Colonic mucosa (tissue), 4 donors: ENCODE results near the gene SLC35C1. TPM values are rescaled to one million over a fixed set of nuclear protein-coding genes. Genes with fewer than 3 reads are reported as not detected.

Experiments
- DNase-seq: peaks from one replicate; pipeline ENCODE4 v3.0.0-alpha.2; 2020
- H3K27ac ChIP-seq: fragments of 200-600 bp; one replicate; pipeline ENCODE4 v1.8.0; 2021
- H3K27me3 ChIP-seq: fragments of 200-600 bp; one replicate; pipeline ENCODE4 v1.8.0; 2021
- H3K36me3 ChIP-seq: fragments of 200-600 bp; one replicate; pipeline ENCODE4 v1.8.0; 2021
- H3K4me1 ChIP-seq: fragments of 200-600 bp; one replicate; pipeline ENCODE4 v1.8.0; 2021; ENCODE audit warnings: mild to moderate bottlenecking
- H3K4me3 ChIP-seq: fragments of 200-600 bp; one replicate; pipeline ENCODE4 v1.8.0; 2021
- H3K9ac ChIP-seq, 2 donors: one replicate each; pipeline ENCODE4 v1.7.0; 2013; ENCODE audit warnings: control low read depth in 2 of 2, low read depth in 2 of 2, low read length in 2 of 2
- H3K9me3 ChIP-seq: fragments of 200-600 bp; one replicate; pipeline ENCODE4 v1.8.0; 2021
- intact Hi-C: fragments of 100-400 bp; cut with DNase I; formaldehyde crosslinking; loops from one replicate; pipeline ENCODE4 v1.14.1; 2022
- total RNA-seq, 2 donors: library from RNA; stranded (reverse); fragmentation: NEBNext Ultra II Directional in 1 of 2; extraction: Animal tissue kit (Norgen Biotek cat#: 25700) in 1 of 2; gene quantifications; one replicate each; pipeline ENCODE4 v1.2.1, GENCODE V29; 2021
- TF ChIP-seq, protein P1 (sequence below): fragments of 200-600 bp; IDR thresholded peaks from one replicate; pipeline ENCODE4 v1.8.0; 2022; ENCODE audit warnings: antibody characterized with exemption, mild to moderate bottlenecking
- donor health status: healthy.
- donor health status: DM: no; HTN: no; CAD: no.
- donor health status: DM: no; HTN: no; CAD: no.

SLC35C1 gene
- total RNA-seq, 2 donors from 2014 or later = 37.5 to 45.2 TPM

DNA sequence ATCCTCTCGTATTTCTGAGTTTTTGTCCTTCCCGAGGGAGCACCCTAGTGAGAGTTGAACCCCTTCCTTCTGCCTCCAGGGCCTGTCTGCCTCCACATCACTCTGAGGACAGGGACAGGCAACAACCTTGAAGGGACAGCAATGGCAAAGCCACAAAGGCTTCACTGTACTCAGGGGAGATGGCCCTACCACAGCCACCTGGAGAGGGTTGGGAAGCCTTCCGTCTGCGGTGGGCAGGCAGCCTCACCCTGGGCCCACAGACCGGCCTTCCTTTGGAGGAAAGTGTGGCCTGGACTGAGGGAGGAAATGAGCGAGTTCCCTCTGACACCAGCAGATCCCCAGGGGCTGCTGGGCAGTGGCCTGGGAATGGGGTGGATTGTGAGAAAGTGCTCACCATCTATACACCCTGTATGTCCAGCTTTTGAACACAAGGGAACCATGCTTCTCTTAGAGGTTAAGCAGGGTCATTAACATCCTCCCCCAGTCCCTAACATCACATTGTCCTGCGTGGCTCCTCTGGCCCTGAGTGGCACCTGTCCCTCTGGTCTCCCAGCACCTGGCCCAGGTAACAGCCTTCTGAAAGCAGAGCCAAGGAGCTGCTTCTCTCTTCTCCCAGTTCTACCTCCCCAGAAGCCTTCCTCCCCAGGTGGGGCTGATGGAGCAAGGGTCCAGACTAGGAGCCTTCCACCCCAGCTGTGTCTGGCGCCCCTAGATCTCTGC is 6.8 kb downstream of the SLC35C1 start:
- TF ChIP-seq, protein P1, sequence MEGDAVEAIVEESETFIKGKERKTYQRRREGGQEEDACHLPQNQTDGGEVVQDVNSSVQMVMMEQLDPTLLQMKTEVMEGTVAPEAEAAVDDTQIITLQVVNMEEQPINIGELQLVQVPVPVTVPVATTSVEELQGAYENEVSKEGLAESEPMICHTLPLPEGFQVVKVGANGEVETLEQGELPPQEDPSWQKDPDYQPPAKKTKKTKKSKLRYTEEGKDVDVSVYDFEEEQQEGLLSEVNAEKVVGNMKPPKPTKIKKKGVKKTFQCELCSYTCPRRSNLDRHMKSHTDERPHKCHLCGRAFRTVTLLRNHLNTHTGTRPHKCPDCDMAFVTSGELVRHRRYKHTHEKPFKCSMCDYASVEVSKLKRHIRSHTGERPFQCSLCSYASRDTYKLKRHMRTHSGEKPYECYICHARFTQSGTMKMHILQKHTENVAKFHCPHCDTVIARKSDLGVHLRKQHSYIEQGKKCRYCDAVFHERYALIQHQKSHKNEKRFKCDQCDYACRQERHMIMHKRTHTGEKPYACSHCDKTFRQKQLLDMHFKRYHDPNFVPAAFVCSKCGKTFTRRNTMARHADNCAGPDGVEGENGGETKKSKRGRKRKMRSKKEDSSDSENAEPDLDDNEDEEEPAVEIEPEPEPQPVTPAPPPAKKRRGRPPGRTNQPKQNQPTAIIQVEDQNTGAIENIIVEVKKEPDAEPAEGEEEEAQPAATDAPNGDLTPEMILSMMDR = no peak
- no peak overlapping the region for H3K27ac ChIP-seq
- no peak overlapping the region for H3K9ac ChIP-seq
- H3K27me3 ChIP-seq = no peaks in the 10 kb centered on the region
- no peak overlapping the region for H3K4me3 ChIP-seq
- intact Hi-C loops = no loop called here
- H3K4me1 ChIP-seq = no peaks in the 10 kb centered on the region
- no peaks in the 10 kb centered on the region for H3K36me3 ChIP-seq
- H3K9me3 ChIP-seq = no peaks in the 10 kb centered on the region
- no peak for DNase-seq

DNA sequence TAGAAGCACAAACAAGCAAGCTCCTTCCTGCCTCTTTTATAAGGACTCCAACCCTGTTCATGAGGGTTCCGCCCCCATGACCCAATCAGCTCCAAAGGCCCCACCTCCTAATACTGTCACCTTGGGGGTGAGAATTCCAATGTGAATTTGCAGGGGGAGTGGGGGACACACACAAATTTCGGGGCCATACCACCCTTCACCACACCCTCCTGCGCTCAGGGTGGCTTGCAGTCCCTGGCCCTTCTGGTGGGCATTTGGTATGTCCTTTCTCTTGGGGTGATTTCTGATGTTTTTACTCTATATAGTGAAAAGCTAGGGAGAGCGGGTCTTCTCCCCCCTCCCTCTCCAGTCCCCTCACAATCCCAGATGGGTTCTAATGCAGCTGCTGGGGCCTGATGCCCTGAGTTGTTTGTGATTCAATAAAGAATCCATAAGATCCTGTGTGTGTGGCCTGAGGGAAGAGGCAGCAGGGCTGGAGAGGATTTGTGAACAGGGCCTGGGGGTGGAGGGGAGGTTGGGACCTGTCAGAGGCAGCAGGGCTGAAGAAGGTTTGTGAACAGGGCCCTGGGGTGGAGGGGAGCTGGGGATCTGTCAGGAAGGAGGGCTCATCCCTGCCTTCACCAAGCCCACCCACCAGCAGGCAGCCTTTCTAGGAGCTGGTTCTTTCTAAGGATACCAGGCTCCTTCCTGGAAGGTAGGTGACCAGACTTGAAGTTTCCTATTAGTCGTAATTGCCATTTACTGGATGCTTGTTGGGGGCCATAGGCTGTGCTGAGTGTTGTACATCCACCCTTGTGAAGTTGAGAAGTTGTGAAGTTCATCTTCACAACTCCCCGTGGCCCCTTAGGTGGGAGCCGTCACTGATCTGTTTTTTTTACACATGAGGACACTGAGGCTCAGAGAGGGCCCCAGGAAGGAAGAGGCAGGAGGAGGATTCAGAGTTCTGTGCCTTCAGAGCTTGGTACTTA is 7.9 kb downstream of the SLC35C1 start:
- DNase-seq = no peak
- Histone ChIP-seq H3K27ac (no peak overlapping the region), H3K27me3 (no peaks in the 10 kb centered on the region), H3K9ac (no peak overlapping the region), H3K4me1 (no peaks in the 10 kb centered on the region), H3K4me3 (no peak overlapping the region), H3K36me3 (no peaks in the 10 kb centered on the region), H3K9me3 (no peaks in the 10 kb centered on the region)
- TF ChIP-seq, protein P1 = no peak
- intact Hi-C loops = no loop called here

DNA sequence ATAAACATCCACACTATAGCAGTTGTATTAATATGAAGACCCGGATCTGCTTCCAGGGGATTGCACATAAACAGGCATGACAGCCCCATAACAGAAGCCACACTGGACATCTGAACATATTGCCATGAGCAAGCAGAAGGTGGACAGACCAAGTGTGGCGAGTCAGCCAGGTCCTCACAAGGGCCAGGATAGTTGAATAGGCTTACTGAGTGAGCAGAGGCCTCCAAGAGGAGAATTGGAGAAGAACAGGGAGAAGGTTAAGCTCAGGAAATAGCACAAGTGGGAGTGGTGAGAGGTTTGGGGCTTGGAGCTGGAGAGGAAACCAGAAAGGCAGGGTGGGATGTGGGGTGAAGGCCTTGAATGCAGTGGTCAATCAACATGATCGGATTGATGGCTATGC is 10.8 kb downstream of the SLC35C1 start:
- Histone ChIP-seq H3K36me3 (no peaks in the 10 kb centered on the region), H3K27me3 (no peaks in the 10 kb centered on the region), H3K4me1 (no peaks in the 10 kb centered on the region), H3K27ac (no peak overlapping the region), H3K9me3 (no peaks in the 10 kb centered on the region), H3K9ac (no peak overlapping the region), H3K4me3 (no peak overlapping the region)
- TF ChIP-seq, protein P1 = no peak
- intact Hi-C loops = no loop called here
- DNase-seq = no peak

DNA sequence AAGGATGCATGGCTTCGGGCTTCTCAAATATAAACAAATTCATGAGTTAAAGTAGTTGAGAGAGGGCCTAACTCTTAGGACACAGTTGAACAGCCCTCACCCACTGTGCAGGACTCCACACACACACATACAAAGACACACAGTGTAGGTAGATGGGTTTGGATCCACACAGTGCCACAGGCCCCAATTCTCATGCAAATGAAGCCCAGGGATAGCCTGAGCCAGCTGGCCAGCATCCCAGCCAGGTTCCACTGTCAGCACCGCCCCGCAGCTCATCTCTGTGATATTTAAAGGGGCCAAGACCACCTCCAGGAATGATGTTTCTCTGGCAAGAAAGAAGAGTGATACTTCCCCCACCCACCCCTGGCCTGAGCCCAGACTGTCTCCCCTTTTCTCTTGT is 11.7 kb downstream of the SLC35C1 start:
- H3K4me1 ChIP-seq = no peaks in the 10 kb centered on the region
- no peaks in the 10 kb centered on the region for H3K36me3 ChIP-seq
- no peak for DNase-seq
- no peak overlapping the region for H3K4me3 ChIP-seq
- no peaks in the 10 kb centered on the region for H3K27me3 ChIP-seq
- TF ChIP-seq, protein P1 = no peak
- no peak overlapping the region for H3K9ac ChIP-seq
- H3K27ac ChIP-seq = no peak overlapping the region
- H3K9me3 ChIP-seq = no peaks in the 10 kb centered on the region
- intact Hi-C loops = no loop called here

DNA sequence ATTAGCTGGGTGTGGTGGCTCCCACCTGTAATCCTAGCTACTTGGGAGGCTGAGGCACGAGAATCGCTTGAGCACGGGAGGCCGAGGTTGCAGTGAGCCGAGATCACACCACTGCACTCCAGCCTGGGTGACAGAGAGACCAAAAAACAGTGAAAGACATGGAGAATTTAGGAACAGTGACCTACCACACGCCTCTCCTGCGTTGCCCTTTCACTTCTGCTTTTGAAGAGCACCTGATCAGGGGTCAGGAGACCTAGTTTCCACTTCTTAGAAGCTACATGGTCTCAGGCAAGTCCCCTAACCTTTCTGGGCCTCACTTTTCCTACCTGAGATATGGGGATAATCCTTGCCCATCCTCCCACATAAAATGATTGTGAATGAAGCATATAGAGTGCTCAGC is 12.2 kb downstream of the SLC35C1 start:
- Histone ChIP-seq H3K4me3 (no peak overlapping the region), H3K36me3 (no peaks in the 10 kb centered on the region), H3K9me3 (no peaks in the 10 kb centered on the region), H3K4me1 (no peaks in the 10 kb centered on the region), H3K27me3 (no peaks in the 10 kb centered on the region), H3K9ac (no peak overlapping the region), H3K27ac (no peak overlapping the region)
- DNase-seq = no peak
- intact Hi-C loops = no loop called here
- TF ChIP-seq, protein P1 = no peak
